Stimulated activated CD8-positive, alpha-beta memory T cell treated with anti-CD3 and anti-CD28 coated beads, Interleukin-2, amount 100 ng/mL, for 48 hours (primary cell): Measurements from ENCODE around the gene OTUD7B.
A peak's percentile ranks its signal among the peaks of the same experiment; 100 is the strongest.
"Not testable (repeated sequence)": the region's sequence is repeated elsewhere in the genome, so short reads cannot be mapped to it uniquely, and the experiment has no call there.

ENCODE experiments used
- DNase-seq, 2 donors: peaks; one replicate each; pipeline ENCODE4 v3.0.0-alpha.2; 2020; ENCODE audit warnings: low read depth in 2 of 2

Gene OTUD7B

GRCh38 chr1:149949911-149950310 lies 60.6 kb downstream of the OTUD7B start:
- no peak for DNase-seq

- DNase-seq = no peak
Observed at GRCh38 chr1:149945206-149945605, 65.3 kb downstream of the OTUD7B start.

GRCh38 chr1:149942885-149943284 lies 67.6 kb downstream of the OTUD7B start:
- no peak for DNase-seq

GRCh38 chr1:149942207-149942606 lies 68.3 kb downstream of the OTUD7B start:
- DNase-seq = no peak

- no peak for DNase-seq
Observed at GRCh38 chr1:149940427-149940826, 70.1 kb downstream of the OTUD7B start.

GRCh38 chr1:149938668-149939003 lies 71.9 kb downstream of the OTUD7B start:
- not testable (repeated sequence) for DNase-seq

- DNase-seq = no peak
Observed at GRCh38 chr1:149937759-149938158, 72.8 kb downstream of the OTUD7B start.

GRCh38 chr1:149936992-149937705 lies 73.4 kb downstream of the OTUD7B start:
- no peak for DNase-seq

GRCh38 chr1:149936170-149936991 lies 74.1 kb downstream of the OTUD7B start, which contains the start of gene MTMR11:
Gene MTMR11, minus strand, starts transcription at chr1:149936879. Its CDS starts 232 bp downstream, at chr1:149936647.
- no peak for DNase-seq

- DNase-seq = no peak
Observed at GRCh38 chr1:149934356-149934755, 76.2 kb downstream of the OTUD7B start.

- no peak for DNase-seq
Observed at GRCh38 chr1:149933208-149933607, 77.3 kb downstream of the OTUD7B start.

GRCh38 chr1:149932474-149932873 lies 78.1 kb downstream of the OTUD7B start:
- no peak for DNase-seq

- DNase-seq = no peak
Observed at GRCh38 chr1:149931212-149931790, 79.2 kb downstream of the OTUD7B start.

- DNase-seq = no peak
Observed at GRCh38 chr1:149929856-149930255, 80.7 kb downstream of the OTUD7B start.

GRCh38 chr1:149928401-149928724 lies 82.2 kb downstream of the OTUD7B start:
- no peak for DNase-seq

- peak; percentile 90 to 94 for DNase-seq
Observed at GRCh38 chr1:149927563-149928400, 82.7 kb downstream of the OTUD7B start, which contains the start of gene SF3B4. Gene SF3B4, minus strand, starts transcription at chr1:149927803. Its CDS starts 44 bp downstream, at chr1:149927759.

- DNase-seq = no peak
Observed at GRCh38 chr1:149927056-149927562, 83.4 kb downstream of the OTUD7B start.

- no peak for DNase-seq
Observed at GRCh38 chr1:149926296-149926695, 84.2 kb downstream of the OTUD7B start.

GRCh38 chr1:149925751-149926150 lies 84.8 kb downstream of the OTUD7B start:
- DNase-seq = no peak

GRCh38 chr1:149925345-149925744 lies 85.2 kb downstream of the OTUD7B start:
- DNase-seq = no peak

GRCh38 chr1:149923626-149924025 lies 86.9 kb downstream of the OTUD7B start:
- DNase-seq = no peak
